Activated naive CD4-positive, alpha-beta T cell treated with anti-CD3 and anti-CD28 coated beads, Interleukin-2, amount 50 U/mL, for 72 hours (primary cell): ENCODE measurements around the gene GRIA4. TPM values are rescaled to one million over a fixed set of nuclear protein-coding genes. Genes with fewer than 3 reads are reported as not detected.
"Not testable (repeated sequence)": the region's sequence is repeated elsewhere in the genome, so short reads cannot be mapped to it uniquely, and the experiment has no call there.

ENCODE experiments used
- ATAC-seq, 2 donors: fragments of 150-1000 bp; cut with Tn5 transposase; 2 replicates each; pipeline ENCODE4 v1.10.0; 2021; ENCODE audit warnings: mild to moderate bottlenecking in 2 of 2, moderate library complexity in 2 of 2
- DNase-seq, 2 donors: peaks; one replicate each; pipeline ENCODE4 v3.0.0; 2021 to 2022; ENCODE audit warnings: low spot score in 2 of 2
- H3K27ac Mint-ChIP-seq, 2 donors: one replicate each; pipeline ENCODE4 v1.8.0; 2022; ENCODE audit warnings: mild to moderate bottlenecking in 2 of 2, mixed read lengths in 2 of 2
- H3K36me3 Mint-ChIP-seq, 2 donors: one replicate each; pipeline ENCODE4 v1.8.0; 2022; ENCODE audit warnings: mixed read lengths in 2 of 2
- H3K9me3 Mint-ChIP-seq, 2 donors: one replicate each; pipeline ENCODE4 v1.8.0; 2022; ENCODE audit warnings: mixed read lengths in 2 of 2
- total RNA-seq, 2 donors: library from RNA; stranded (reverse); gene quantifications; one replicate each; pipeline ENCODE4 v1.2.3, GENCODE V29; 2022

GRIA4 gene
- total RNA-seq, 2 donors from 2014 or later: not detected

DNA sequence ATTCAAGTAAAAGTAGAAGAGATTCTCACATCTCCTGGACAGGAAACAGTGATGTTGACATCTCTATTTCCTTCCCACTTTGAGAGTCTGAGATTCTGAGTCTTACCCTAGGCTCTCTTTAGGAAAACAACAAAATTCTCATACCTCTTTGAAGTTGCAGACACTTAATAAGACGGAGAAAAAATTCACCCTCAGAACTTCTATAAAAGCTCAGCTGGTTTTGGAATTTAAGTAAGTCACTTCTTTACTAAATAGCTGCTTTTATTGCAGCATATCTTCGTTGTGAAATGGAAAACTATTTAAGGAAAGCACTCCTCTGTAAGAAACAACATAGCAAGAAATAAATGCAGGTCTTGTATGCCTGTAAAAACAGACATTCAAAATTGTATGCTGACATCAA is 333.0 kb downstream of the GRIA4 start:
- H3K36me3 Mint-ChIP-seq: no peaks in the 10 kb centered on the region
- no peak for ATAC-seq
- no peak overlapping the region for H3K27ac Mint-ChIP-seq
- DNase-seq: no peak
- H3K9me3 Mint-ChIP-seq: no peaks in the 10 kb centered on the region

- ATAC-seq (no peak), DNase-seq (no peak)
- Mint-ChIP-seq H3K36me3 (no peaks in the 10 kb centered on the region), H3K9me3 (no peaks in the 10 kb centered on the region), H3K27ac (no peak overlapping the region)
Measured at GRCh38 chr11:105948918-105949590, 339.2 kb downstream of the GRIA4 start.

DNA sequence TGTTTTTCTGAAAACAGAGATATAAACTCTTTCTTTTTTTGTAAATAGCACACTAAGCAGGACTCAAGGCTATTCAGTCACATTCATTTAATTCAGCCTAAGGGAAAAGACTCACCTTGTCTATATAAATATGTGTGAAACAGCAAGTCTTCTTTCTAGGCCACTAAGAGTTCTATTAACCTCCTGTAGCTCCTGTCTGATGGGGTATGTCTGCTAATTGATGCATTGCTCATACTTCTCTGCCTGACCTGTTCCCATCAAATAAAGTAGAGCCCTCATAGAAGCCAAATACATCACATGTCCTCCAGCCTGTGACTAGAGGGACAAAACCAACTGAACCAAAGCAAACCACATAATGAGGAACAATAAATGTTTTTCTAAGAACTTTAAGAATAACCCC is 344.0 kb downstream of the GRIA4 start:
- ATAC-seq: no peak
- DNase-seq: no peak
- peaks cover 0 to 8% of the 10 kb centered on the region in 2 donors for H3K36me3 Mint-ChIP-seq
- no peak overlapping the region for H3K27ac Mint-ChIP-seq
- H3K9me3 Mint-ChIP-seq: peaks cover 5 to 11% of the 10 kb centered on the region in 2 donors

DNA sequence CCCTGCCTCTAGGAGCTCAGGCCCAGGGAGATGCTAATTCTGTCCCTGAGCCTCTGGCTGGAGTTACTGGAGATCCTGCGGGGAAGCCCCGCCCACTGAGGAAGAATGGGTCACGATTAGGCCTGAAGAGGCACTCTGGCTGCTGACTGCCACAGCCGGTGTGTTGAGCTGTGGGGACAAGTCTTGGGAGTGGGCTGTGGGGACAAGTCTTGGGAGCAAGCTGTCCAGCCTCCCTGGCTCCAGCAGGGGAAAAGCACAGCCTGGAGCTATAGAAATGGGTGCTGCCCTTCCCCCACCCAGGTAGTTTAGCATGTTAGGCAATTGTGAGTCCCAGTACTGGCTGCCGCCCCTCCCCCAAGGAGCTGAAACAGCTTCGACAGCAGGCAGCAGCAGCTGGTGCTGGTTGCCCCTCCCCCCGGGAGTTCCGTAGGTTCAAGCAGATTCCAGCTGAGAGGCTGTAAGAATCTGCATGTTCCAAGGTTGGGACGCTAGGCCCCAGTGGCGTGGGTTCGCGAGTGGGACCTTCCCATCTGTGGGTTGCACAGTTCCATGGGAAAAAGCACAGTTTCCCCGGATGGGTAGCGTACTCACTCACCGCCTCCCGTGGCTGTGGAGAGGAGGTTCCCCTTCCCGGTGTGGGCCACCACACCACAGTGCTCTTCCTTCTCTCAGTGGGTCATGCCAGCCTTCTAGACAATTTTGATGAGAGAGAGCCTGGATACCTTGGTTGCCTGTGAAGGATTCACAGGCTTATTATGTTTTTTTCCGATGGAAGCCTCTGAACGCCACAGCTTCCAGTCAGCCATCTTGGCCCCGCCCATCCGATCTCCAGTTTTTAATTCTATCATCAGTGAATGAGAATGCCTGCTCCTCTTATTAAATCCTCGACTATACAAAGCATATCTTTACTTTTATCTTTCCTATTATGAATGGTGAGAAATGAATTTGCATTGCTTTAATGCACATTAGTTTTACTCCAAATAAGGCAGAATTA is 350.7 kb downstream of the GRIA4 start:
- H3K27ac Mint-ChIP-seq: no peak overlapping the region
- ATAC-seq (no peak), DNase-seq (no peak)
- peaks cover 7 to 18% of the 10 kb centered on the region in 2 donors for H3K36me3 Mint-ChIP-seq
- peaks cover 18 to 22% of the 10 kb centered on the region in 2 donors for H3K9me3 Mint-ChIP-seq

DNA sequence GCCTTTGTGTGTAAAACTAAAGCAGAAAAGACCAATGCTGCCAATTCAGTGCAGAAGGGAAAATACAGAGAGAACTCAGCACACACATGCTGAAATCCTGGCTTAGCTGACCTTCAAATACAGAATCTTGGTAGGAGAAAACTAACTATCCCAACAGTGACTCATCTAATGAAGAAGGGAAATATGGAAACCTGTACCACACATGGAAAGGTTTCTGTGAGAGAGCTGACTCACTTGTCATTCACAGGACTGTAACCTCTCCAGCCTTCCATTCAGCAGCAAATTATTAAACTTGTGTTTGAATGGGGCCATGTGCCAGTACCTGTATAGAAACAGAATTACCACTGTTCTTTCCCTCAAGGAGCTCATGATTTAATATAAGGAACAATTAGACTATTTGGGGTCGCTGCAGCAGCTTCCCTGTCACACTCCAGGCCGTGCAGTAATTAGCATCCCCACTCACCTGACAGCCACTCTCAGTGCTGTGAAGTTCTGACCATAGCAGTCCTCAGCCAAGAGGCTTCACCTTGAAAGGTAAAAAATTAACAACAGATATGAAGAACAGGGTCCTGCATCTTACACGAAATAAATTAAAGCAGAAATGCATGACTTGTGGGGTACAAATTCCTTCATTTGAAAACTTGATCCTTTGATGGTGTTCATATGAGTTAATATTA is 358.3 kb downstream of the GRIA4 start:
- Mint-ChIP-seq H3K36me3 (no peaks in the 10 kb centered on the region), H3K9me3 (no peaks in the 10 kb centered on the region), H3K27ac (no peak overlapping the region)
- DNase-seq (no peak), ATAC-seq (no peak)

DNA sequence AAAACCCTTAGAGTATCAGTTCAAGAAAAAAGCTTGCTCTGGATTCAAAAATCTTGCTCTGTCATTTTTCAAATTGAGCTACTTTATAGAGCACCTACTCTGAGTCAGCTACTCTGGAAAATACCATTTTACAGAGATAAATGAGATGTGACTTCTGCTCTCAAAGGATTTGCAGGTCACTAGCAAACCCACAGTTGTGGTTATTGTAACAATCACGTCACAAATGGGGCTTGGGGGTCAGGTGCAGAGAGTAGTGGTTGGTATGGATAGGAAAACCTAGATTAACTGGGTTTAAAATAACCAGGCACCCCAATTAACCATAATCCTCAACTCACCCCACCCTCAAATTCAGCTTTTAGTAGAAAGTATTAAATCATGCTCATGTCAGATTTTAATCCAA is 359.9 kb downstream of the GRIA4 start:
- DNase-seq (no peak), ATAC-seq (no peak)
- Mint-ChIP-seq H3K27ac (no peak overlapping the region), H3K36me3 (no peaks in the 10 kb centered on the region), H3K9me3 (no peaks in the 10 kb centered on the region)

GRCh38 chr11:105975128-105975527 is 365.3 kb downstream of the GRIA4 start:
- Mint-ChIP-seq H3K27ac (no peak overlapping the region), H3K9me3 (no peaks in the 10 kb centered on the region), H3K36me3 (no peaks in the 10 kb centered on the region)
- ATAC-seq: no peak
- DNase-seq: no peak

DNA sequence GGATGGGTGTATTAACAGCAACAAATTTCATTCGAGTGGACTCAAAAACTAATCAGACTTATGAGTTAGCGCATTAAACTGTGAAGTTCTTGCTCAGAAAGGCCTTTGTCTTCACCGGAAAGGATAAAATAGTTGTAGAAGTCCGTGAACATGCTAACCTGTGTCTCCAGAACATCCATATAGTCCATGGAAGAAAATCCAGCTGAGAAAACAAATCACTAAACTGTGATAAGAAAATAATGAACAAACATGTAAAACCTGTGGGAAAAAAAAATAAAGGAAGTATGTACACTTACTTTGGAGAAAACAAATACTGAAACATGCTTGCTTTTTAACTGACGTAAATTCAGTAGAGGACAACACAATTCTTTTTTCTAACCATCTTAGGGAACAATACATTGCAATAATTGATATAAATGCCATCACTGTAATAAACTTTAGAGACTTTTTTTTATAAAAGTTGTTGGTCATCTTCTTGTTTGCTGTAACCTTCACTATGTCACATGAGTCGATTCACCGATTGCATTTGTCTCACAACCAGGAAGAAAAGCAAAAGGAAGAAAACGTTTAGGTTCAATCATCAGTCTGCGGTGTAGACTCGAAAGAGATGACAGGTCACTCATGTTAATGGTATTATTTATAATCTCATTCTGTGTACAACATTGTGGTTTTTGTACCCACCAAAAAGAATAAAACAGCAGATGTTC is 370.3 kb downstream of the GRIA4 start:
- ATAC-seq (no peak), DNase-seq (no peak)
- H3K36me3 Mint-ChIP-seq: no peaks in the 10 kb centered on the region
- peaks cover 5% of the 10 kb centered on the region in 2 donors for H3K9me3 Mint-ChIP-seq
- H3K27ac Mint-ChIP-seq: no peak overlapping the region

DNA sequence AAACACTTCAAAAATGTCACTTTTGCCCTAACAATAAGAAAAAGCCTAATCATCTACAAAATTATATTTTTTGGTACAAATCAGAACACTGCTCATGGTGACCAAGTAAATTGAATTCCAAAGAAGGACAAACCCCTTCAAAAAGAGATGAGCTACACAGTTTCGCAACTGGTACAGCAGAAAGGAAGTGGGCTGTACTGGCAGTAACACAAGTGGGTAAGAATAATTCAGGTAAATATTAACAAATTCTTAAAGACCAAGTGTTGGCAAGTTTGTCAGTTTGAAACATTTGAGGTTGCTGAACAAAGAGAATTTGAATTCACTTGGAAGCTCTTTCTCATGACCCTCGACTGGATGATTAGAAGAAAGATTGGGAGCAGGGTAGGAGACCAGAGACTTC is 376.7 kb downstream of the GRIA4 start:
- no peak for DNase-seq
- Mint-ChIP-seq H3K9me3 (peaks cover 3% of the 10 kb centered on the region in 2 donors), H3K36me3 (no peaks in the 10 kb centered on the region), H3K27ac (no peak overlapping the region)
- no peak for ATAC-seq

DNA sequence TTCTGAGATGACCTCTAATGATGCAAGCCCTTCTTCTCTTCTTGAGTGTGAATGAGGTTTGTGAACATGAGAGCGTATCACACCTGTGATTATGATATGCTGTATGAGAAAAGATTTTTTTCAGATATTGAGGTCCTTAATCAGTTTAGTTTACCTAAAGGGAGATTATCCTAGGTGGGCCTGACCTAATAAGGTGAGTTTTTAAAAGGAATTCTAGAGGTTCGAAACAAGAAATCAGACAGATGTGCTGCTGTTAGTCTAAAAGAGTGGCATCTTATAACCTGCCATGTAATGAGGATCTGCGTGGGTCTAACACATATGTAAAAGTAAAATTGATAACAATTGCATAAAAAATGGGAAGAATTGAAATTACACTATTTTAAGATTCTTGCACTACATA is 378.3 kb downstream of the GRIA4 start:
- Mint-ChIP-seq H3K36me3 (peaks cover 0 to 9% of the 10 kb centered on the region in 2 donors), H3K27ac (no peak overlapping the region), H3K9me3 (peaks cover 0 to 3% of the 10 kb centered on the region in 2 donors)
- DNase-seq (no peak), ATAC-seq (no peak)

DNA sequence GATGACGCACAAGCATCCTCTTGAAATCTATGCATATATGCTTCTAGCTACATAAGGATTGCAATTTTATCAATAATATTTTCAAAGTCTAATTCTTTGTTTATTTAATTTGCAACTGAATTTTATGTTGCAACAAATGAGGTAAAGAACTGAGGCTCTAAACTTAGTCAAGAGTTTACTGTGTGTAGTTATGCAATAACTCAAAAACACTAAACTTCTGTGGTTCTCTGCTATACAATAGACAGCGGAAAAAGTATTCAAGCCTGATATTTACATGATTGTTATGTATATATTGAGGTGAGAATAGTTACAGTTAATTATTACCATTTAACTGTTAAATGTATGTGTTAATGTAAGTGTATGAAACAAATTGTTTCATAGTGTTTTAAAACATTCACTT is 379.3 kb downstream of the GRIA4 start:
- H3K36me3 Mint-ChIP-seq: peaks cover 5 to 16% of the 10 kb centered on the region in 2 donors

GRCh38 chr11:105991888-105992287 is 382.0 kb downstream of the GRIA4 start:
- DNase-seq (no peak), ATAC-seq (no peak)
- Mint-ChIP-seq H3K27ac (no peak overlapping the region), H3K36me3 (peaks cover 19 to 27% of the 10 kb centered on the region in 2 donors), H3K9me3 (peaks cover 9 to 16% of the 10 kb centered on the region in 2 donors)

More for the DNA sequence above, 379.3 kb downstream of the GRIA4 start:
- Mint-ChIP-seq H3K9me3 (peaks cover 4 to 9% of the 10 kb centered on the region in 2 donors), H3K27ac (no peak overlapping the region)
- DNase-seq: no peak
- no peak for ATAC-seq

DNA sequence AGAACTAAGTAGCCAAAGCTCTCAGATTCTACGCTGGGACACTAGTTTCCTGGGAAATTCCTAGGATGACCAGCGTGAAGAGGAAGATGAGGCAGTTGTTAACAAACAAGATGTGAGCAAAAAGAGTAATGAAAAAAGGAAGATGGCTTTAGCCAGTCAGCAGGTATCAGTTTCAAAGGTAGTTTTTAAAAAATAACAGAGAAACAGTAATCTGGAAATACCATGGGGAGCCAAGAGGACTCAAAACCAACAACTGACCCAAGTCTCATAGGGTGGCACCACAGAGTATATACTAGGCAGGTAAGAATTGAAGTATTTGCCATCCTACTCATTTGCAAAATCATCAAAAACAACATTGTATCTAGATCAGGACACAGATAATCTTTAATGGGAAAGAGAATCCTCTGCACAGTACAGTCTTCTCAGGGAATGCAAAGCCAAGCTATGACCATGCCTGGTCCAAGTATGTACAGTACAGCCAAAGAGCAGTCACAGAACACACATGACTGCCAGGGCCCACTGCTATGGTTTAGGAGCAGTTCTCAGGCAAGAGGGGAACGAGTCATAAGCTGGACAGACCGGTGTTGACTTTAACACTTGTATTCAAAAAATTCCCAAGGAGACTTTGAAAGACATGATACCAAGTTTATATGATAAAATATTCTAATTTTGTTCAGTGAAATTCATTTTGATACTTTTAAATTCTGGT is 391.6 kb downstream of the GRIA4 start:
- Mint-ChIP-seq H3K9me3 (peaks cover 26 to 32% of the 10 kb centered on the region in 2 donors), H3K36me3 (peaks cover 53 to 70% of the 10 kb centered on the region in 2 donors), H3K27ac (no peak overlapping the region)
- ATAC-seq (no peak), DNase-seq (no peak)

DNA sequence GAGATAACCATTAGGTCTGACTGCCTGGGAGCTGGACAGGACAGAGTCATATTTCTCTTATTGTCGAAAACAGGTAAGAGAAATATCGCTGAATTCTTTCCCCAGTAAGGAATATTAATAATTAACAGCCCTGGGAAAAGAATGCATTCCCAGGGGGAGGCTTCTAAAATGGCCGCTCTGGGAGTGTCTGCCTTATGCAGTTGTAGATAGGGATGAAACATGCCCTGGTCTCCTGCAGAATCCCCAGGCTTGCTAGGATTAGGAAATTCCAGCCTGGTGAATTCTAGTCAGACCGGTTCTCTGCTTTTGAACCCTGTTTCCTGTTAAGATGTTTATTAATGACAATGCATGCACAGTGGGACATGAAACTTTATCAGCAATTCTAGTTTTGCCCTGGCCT is 393.2 kb downstream of the GRIA4 start:
- not testable (repeated sequence) for DNase-seq, ATAC-seq, H3K27ac Mint-ChIP-seq
- Mint-ChIP-seq H3K9me3 (peaks cover 17 to 18% of the 10 kb centered on the region in 2 donors), H3K36me3 (peaks cover 55 to 72% of the 10 kb centered on the region in 2 donors)

- Mint-ChIP-seq H3K27ac (peak overlapping the region in 1 of 2 donors; percentile 16), H3K9me3 (peaks cover 0 to 6% of the 10 kb centered on the region in 2 donors), H3K36me3 (peaks cover 50 to 52% of the 10 kb centered on the region in 2 donors)
- DNase-seq: no peak
- ATAC-seq: no peak
Measured at GRCh38 chr11:106011481-106011880, 401.6 kb downstream of the GRIA4 start.

DNA sequence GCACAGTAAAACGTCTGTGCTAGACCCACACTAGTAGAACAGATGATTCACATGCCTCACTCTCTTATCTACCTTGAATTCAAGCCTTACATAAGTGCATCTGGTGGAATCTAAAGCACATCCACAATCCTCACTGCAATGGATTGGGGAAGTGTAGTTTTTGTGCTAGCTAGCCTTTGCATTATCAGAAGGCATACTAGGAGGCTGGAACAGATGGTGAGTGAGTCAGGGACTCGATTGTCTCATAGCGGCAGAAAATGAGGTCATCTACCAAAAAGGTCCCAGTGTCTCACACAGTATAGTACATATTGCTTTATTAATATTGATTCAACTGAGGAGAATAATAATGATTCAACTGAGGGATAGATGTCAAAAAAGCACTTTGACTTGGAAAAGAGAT is 402.9 kb downstream of the GRIA4 start:
- Mint-ChIP-seq H3K27ac (no peak overlapping the region), H3K36me3 (peaks cover 38 to 40% of the 10 kb centered on the region in 2 donors), H3K9me3 (peaks cover 0 to 6% of the 10 kb centered on the region in 2 donors)
- DNase-seq (no peak), ATAC-seq (no peak)
